Measurements from ENCODE around the gene HLA-DOA.

Gene HLA-DOA

GRCh38 chr6:33023536-33023935 lies 14.1 kb upstream of the HLA-DOA start:
- Histone ChIP-seq H3K27ac (replicated peaks) (no peak overlapping the region), H3K4me3 (replicated peaks; ENCODE audit: insufficient read depth, low read length) (no peak overlapping the region), H3K27me3 (ENCODE audit: insufficient read depth, poor library complexity, severe bottlenecking) (no peaks in the 10 kb centered on the region)
- TF ChIP-seq REST (IDR thresholded peaks at IDR 0.05; ENCODE audit: insufficient replicate concordance, low read depth) = no peak
- DNase-seq (ENCODE audit: low read depth in 1 of 2, low spot score in 1 of 2) = no peak

- no peaks in the 10 kb centered on the region for H3K27me3 ChIP-seq (ENCODE audit: insufficient read depth, poor library complexity, severe bottlenecking)
- no peak overlapping the region for H3K4me3 ChIP-seq (replicated peaks; ENCODE audit: insufficient read depth, low read length)
- no peak overlapping the region for H3K27ac ChIP-seq (replicated peaks)
- DNase-seq (ENCODE audit: low read depth in 1 of 2, low spot score in 1 of 2) = no peak
- TF ChIP-seq REST (IDR thresholded peaks at IDR 0.05; ENCODE audit: insufficient replicate concordance, low read depth) (no peak), GABPA (IDR thresholded peaks at IDR 0.05; ENCODE audit: low read depth) (no peak)
These were observed 12.5 kb upstream of the HLA-DOA start for GRCh38 chr6:33021917-33022316.

GRCh38 chr6:33019372-33019771 lies 10.0 kb upstream of the HLA-DOA start:
- Histone ChIP-seq H3K27ac (replicated peaks) (peak overlapping the region; percentile 24), H3K27me3 (ENCODE audit: insufficient read depth, poor library complexity, severe bottlenecking) (no peaks in the 10 kb centered on the region), H3K4me3 (replicated peaks; ENCODE audit: insufficient read depth, low read length) (no peak overlapping the region)
- DNase-seq (ENCODE audit: low read depth in 1 of 2, low spot score in 1 of 2) = no peak
- TF ChIP-seq CTCF (IDR thresholded peaks at IDR 0.05; ENCODE audit: insufficient read depth, low read length) (no peak), GABPA (IDR thresholded peaks at IDR 0.05; ENCODE audit: low read depth) (no peak), POLR2AphosphoS5 (IDR thresholded peaks at IDR 0.05; ENCODE audit: low read depth) (no peak), REST (IDR thresholded peaks at IDR 0.05; ENCODE audit: insufficient replicate concordance, low read depth) (no peak), SPI1 (IDR thresholded peaks at IDR 0.05; ENCODE audit: borderline replicate concordance, low read depth) (no peak)

GRCh38 chr6:33018904-33019303 lies 9.5 kb upstream of the HLA-DOA start:
- H3K27ac ChIP-seq (replicated peaks) = peak overlapping the region; percentile 24
- peak; percentile 52 to 84 for DNase-seq (ENCODE audit: low read depth in 1 of 2, low spot score in 1 of 2)
- no peak for TF ChIP-seq REST (IDR thresholded peaks at IDR 0.05; ENCODE audit: insufficient replicate concordance, low read depth)
- no peak for TF ChIP-seq SPI1 (IDR thresholded peaks at IDR 0.05; ENCODE audit: borderline replicate concordance, low read depth)
- no peak for TF ChIP-seq GABPA (IDR thresholded peaks at IDR 0.05; ENCODE audit: low read depth)
- TF ChIP-seq CTCF (IDR thresholded peaks at IDR 0.05; ENCODE audit: insufficient read depth, low read length) = no peak
- TF ChIP-seq POLR2AphosphoS5 (IDR thresholded peaks at IDR 0.05; ENCODE audit: low read depth) = no peak
- no peaks in the 10 kb centered on the region for H3K27me3 ChIP-seq (ENCODE audit: insufficient read depth, poor library complexity, severe bottlenecking)
- no peak overlapping the region for H3K4me3 ChIP-seq (replicated peaks; ENCODE audit: insufficient read depth, low read length)

Data from HL-60 (cell line).